Small intestine (tissue), 7 donors: Measurements from ENCODE around the gene SRSF7. TPM values are rescaled to one million over a fixed set of nuclear protein-coding genes. Genes with fewer than 3 reads are reported as not detected.
A peak's percentile ranks its signal among the peaks of the same experiment; 100 is the strongest.
"Not testable (repeated sequence)": the region's sequence is repeated elsewhere in the genome, so short reads cannot be mapped to it uniquely, and the experiment has no call there.

Experiments
- DNase-seq, 2 donors: peaks; one replicate each; pipeline versions ENCODE4 v3.0.0 to v3.0.0-alpha.2; 2013
- FAIRE-seq: peaks from 2 replicates; lab custom pipeline; 2012; peaks lifted over from hg19 to GRCh38; lab: Jason Lieb, UNC
- H3K27ac ChIP-seq, 3 donors: one replicate each; pipeline ENCODE4 v1.5.1; 2013; ENCODE audit warnings: low read length in 2 of 3, mild to moderate bottlenecking in 2 of 3, control low read depth in 1 of 3, inconsistent platforms in 1 of 3, low read depth in 1 of 3, moderate library complexity in 1 of 3
- H3K27me3 ChIP-seq, 3 donors: one replicate each; pipeline ENCODE4 v1.6.1; 2013; ENCODE audit warnings: low read length in 3 of 3, inconsistent platforms in 1 of 3; ENCODE audit not compliant: control insufficient read depth in 3 of 3, insufficient read depth in 3 of 3
- H3K36me3 ChIP-seq, 3 donors: one replicate each; pipeline ENCODE4 v1.6.1; 2013; ENCODE audit warnings: low read length in 3 of 3, inconsistent platforms in 1 of 3, low read depth in 1 of 3, mild to moderate bottlenecking in 1 of 3, moderate library complexity in 1 of 3; ENCODE audit not compliant: control insufficient read depth in 3 of 3, insufficient read depth in 2 of 3
- H3K4me1 ChIP-seq, 3 donors: one replicate each; pipeline ENCODE4 v1.6.1; 2013; ENCODE audit warnings: low read length in 2 of 3, inconsistent platforms in 1 of 3, low read depth in 1 of 3, mild to moderate bottlenecking in 1 of 3, moderate library complexity in 1 of 3; ENCODE audit not compliant: control insufficient read depth in 3 of 3, insufficient read depth in 2 of 3
- H3K4me3 ChIP-seq, 3 donors: one replicate each; pipeline ENCODE4 v1.5.1; 2013; ENCODE audit warnings: low read length in 3 of 3, control low read depth in 1 of 3, inconsistent platforms in 1 of 3, low read depth in 1 of 3, mild to moderate bottlenecking in 1 of 3, moderate library complexity in 1 of 3
- H3K9me3 ChIP-seq, 2 donors: one replicate each; pipeline ENCODE4 v1.6.1; 2013; ENCODE audit warnings: low read depth in 1 of 2, low read length in 1 of 2; ENCODE audit not compliant: control insufficient read depth in 2 of 2, insufficient read depth in 1 of 2
- WGBS, 3 donors: extraction: QIAGEN DNeasy Blood & Tissue Kit; methylation state at CpG; one replicate each; pipeline ENCODE4 v1.1.7; 2013; 5-methylcytosine and 5-hydroxymethylcytosine counted together
- polyA plus RNA-seq, 4 donors: library from polyadenylated mRNA; stranded (reverse) in 3 of 4; unstranded in 1 of 4; fragments of 200-250 nt in 3 of 4; fragments of 120-200 nt in 1 of 4; gene quantifications; one replicate each; pipeline versions ENCODE4 v1.2.1 to v1.2.3, GENCODE V29; 2013
- donor health status: healthy with polysubstance abuse.
- donor health status: control.
- donor health status: control.
- donor health status: Bipolar disorder and iron deficiency.
- donor health status: healthy.

SRSF7 gene
- polyA plus RNA-seq, 4 donors = 78.6 to 205 (median 194) TPM

DNA sequence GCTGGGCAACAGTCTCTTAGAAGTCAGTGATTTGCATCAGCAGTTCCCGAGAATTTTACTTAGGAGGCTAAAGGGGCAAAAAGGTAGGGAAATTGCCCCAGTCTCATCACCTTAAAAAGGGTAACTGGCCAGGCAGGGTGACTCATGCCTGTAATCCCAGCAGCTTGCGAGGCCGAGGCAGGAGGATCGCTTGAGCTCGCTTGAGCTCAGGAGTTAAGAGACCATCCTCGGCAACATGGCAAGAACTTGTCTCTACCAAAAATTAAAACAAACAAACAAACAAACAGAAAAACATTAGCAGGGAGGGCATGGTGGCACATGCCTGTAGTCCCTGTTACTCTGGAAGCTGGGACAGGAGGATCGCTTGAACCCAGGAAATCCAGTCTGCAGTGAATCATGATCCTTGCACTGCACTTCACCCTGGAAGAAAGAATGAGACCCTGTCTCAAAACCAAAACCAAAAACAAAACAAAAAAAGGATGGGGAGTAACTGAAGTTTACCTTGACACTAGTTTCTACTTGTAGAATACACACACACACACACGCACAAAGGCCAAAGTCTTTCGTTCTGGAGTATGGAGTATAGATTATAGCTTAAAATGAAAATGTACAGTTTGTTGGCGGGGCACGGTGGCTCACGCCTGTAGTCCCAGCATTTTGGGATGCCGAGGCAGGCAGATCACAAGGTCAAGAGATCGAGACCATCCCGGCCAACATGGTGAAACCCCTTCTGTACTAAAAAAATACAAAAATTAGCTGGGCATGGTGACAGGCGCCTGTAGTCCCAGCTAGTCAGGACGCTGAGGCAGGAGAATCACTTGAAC lies 24.1 kb upstream of the SRSF7 start:
- WGBS, 3 donors = 81 to 86% (median 85%) methylated on average over 17 of the region's 17 CpGs
- H3K27me3 ChIP-seq = no peaks in the 10 kb centered on the region
- peaks cover 0 to 6% (median 0%) of the 10 kb centered on the region in 3 donors for H3K36me3 ChIP-seq
- no peak overlapping the region for H3K27ac ChIP-seq
- DNase-seq (no peak), FAIRE-seq (no peak)
- H3K4me3 ChIP-seq = no peak overlapping the region
- peaks cover 2 to 7% (median 2%) of the 10 kb centered on the region in 3 donors for H3K4me1 ChIP-seq
- no peaks in the 10 kb centered on the region for H3K9me3 ChIP-seq

DNA sequence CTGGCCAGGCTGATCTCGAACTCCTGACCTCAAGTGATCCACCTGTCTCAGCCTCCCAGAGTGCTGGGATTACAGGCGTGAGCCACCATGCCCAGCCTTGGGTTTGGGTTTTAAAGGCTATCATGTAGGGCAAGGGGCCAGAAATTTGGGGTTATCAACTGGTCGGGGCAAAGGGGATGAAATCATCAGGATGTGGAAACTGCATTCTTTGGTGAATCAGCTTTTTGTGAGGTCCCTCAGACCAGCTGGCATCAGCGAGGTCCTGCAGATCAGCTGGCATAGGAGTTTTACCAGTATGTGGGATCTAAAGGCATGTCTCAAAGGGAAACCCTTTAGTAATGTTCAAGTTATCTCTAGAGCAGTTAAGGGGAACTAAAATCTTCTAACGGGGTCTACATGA lies 20.5 kb upstream of the SRSF7 start:
- Histone ChIP-seq H3K9me3 (no peaks in the 10 kb centered on the region), H3K4me3 (no peak overlapping the region), H3K27me3 (no peaks in the 10 kb centered on the region), H3K4me1 (peaks cover 0 to 4% (median 0%) of the 10 kb centered on the region in 3 donors), H3K36me3 (no peaks in the 10 kb centered on the region), H3K27ac (no peak overlapping the region)
- no peak for FAIRE-seq
- no peak for DNase-seq
- WGBS, 3 donors = 60 to 67% (median 65%) methylated on average over 5 of the region's 5 CpGs

DNA sequence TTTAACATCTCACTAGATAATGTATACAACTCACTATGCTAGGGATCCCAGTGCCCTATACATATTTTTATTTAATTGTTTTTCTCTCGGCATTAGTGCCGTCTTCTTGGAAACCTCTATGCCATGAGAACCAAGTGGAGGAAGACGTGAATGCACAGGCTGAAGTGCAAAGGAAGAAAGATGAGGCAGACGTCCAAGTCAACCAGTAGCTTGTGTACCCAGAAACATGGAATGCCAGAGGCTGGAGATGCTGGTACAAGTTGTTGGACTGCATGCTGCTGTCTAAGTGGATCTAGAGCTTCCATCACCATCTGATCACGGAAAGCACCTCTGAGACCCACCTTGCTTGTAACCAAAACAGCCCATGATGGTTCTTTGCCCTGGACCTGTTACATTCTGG lies 14.4 kb upstream of the SRSF7 start:
- 89 to 93% (median 91%) methylated on average over 5 of the region's 5 CpGs for WGBS, 3 donors
- H3K4me3 ChIP-seq = no peak overlapping the region
- DNase-seq (no peak), FAIRE-seq (no peak)
- no peaks in the 10 kb centered on the region for H3K27me3 ChIP-seq
- H3K27ac ChIP-seq = no peak overlapping the region
- H3K36me3 ChIP-seq = no peaks in the 10 kb centered on the region
- no peaks in the 10 kb centered on the region for H3K9me3 ChIP-seq
- no peaks in the 10 kb centered on the region for H3K4me1 ChIP-seq

DNA sequence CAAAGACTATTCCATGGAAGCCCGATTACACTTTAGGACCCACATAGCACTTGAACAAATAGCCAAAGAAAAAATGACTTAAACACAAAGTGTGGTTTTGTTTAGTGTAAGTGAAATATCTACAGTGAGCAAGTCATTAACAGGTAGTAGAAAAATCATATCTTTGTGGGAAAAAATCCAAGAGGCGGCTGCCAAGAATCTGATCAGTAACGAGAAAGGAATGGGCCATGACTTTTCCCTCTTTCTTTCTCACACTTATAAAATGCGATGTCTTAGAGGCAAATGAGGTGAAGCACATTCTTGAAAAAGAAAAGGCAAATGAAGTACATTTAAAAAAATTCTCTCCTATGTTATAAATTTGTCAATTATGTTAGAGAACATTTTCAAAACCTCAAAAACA lies 14.0 kb upstream of the SRSF7 start:
- WGBS, 3 donors = 33 to 69% (median 33%) methylated on average over 4 of the region's 4 CpGs
- no peaks in the 10 kb centered on the region for H3K27me3 ChIP-seq
- no peaks in the 10 kb centered on the region for H3K36me3 ChIP-seq
- H3K4me1 ChIP-seq = no peaks in the 10 kb centered on the region
- no peak overlapping the region for H3K27ac ChIP-seq
- FAIRE-seq (no peak), DNase-seq (no peak)
- H3K4me3 ChIP-seq = no peak overlapping the region
- no peaks in the 10 kb centered on the region for H3K9me3 ChIP-seq

DNA sequence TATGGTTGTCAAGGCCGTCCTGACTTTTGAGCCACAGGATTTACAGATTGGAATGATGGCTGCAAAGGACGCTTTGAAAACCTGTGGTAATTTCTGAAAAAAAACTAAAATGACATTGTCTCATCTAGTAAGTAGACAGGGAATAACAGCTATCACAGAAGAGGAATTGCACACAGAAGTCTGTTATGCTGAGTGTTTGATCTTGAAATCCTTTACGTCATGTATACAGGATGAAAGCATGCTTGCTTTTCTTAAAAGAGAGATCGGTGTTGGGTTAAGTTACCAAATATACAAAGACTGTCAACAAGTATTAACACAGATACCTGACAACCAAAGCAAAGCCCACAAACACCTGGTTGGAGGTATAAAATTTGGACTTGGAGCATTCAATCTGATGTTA lies 12.6 kb upstream of the SRSF7 start:
- 96 to 98% (median 97%) methylated on average over 4 of the region's 4 CpGs for WGBS, 3 donors
- DNase-seq (no peak), FAIRE-seq (no peak)
- no peaks in the 10 kb centered on the region for H3K36me3 ChIP-seq
- no peaks in the 10 kb centered on the region for H3K4me1 ChIP-seq
- no peak overlapping the region for H3K27ac ChIP-seq
- no peak overlapping the region for H3K4me3 ChIP-seq
- no peaks in the 10 kb centered on the region for H3K27me3 ChIP-seq
- H3K9me3 ChIP-seq = no peaks in the 10 kb centered on the region

DNA sequence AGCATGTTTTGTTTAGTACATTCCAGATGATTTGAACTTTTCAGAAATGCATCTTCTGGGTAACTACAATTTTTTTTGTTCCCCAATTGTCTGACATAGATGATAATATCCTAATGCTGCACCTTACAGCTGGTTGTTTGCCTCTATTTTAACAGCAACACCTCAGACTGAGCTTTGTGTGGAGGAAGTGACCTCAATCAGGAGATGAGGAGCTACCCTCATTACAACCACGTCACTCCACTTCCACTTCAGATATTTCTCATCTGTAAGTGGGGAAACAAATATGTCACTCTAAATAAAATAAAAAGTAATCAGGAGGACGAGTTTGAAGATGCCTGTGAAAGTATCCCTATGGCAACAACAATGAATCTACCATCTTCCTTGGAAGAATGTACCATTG lies 12.1 kb upstream of the SRSF7 start:
- WGBS, 3 donors = 64 to 88% (median 82%) methylated on average over 2 of the region's 2 CpGs
- no peak for FAIRE-seq

DNA sequence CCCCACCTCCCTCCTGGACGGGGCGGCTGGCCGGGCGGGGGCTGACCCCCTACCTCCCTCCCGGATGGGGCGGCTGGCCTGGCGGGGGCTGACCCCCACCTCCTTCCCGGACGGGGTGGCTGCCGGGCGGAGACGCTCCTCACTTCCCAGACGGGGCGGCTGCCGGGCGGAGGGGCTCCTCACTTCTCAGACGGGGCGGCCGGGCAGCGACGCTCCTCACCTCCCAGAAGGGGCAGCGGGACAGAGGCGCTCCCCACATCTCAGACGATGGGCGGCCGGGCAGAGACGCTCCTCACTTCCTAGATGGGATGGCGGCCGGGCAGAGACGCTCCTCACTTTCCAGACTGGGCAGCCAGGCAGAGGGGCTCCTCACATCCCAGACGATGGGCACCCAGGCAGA lies 4.7 kb upstream of the SRSF7 start:
- H3K27ac ChIP-seq, H3K4me3 ChIP-seq, H3K9me3 ChIP-seq, DNase-seq, H3K4me1 ChIP-seq, H3K27me3 ChIP-seq, H3K36me3 ChIP-seq, FAIRE-seq: not testable (repeated sequence)
- WGBS, 3 donors = 95 to 96% (median 96%) methylated on average over 3 to 31 of the region's 31 CpGs

More for the DNA sequence above, 12.1 kb upstream of the SRSF7 start:
- no peaks in the 10 kb centered on the region for H3K4me1 ChIP-seq
- H3K27me3 ChIP-seq = no peaks in the 10 kb centered on the region
- H3K36me3 ChIP-seq = no peaks in the 10 kb centered on the region
- H3K4me3 ChIP-seq = no peak overlapping the region
- no peaks in the 10 kb centered on the region for H3K9me3 ChIP-seq
- no peak for DNase-seq
- H3K27ac ChIP-seq = no peak overlapping the region

DNA sequence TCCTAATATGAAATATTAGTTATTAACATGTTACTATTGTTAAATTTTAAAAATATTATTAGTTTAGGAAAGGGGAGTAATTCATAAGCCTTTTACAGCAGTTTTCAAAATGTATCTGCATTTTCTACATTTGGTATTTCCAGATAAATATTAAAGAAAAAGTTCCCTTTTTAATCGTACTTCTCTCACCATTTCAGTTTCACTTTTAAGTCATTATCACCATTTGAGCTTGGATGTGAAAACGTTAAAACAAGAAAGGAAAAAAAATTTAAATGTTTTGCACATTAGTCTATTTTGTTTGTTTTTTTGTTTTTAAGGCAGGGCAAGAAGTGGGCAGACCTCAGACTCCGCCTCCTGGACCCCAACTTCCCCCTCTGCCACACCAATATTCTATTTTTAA lies 3.3 kb upstream of the SRSF7 start:
- H3K27ac ChIP-seq = no peak overlapping the region
- FAIRE-seq = peak; percentile 76
- peaks cover 0 to 2% (median under 1%) of the 10 kb centered on the region in 3 donors for H3K36me3 ChIP-seq
- 22 to 32% (median 28%) methylated on average over 3 of the region's 3 CpGs for WGBS, 3 donors
- H3K27me3 ChIP-seq = no peaks in the 10 kb centered on the region
- H3K4me3 ChIP-seq = peak overlapping the region in 1 of 3 donors; percentile 3
- DNase-seq = no peak
- peaks cover 2 to 6% (median 4%) of the 10 kb centered on the region in 3 donors for H3K4me1 ChIP-seq
- H3K9me3 ChIP-seq = no peaks in the 10 kb centered on the region
